GM21528 (cell line): ENCODE data around the gene ABCB9.
"Not testable (repeated sequence)": the region's sequence is repeated elsewhere in the genome, so short reads cannot be mapped to it uniquely, and the experiment has no call there.

Experiments
- ATAC-seq: cut with Tn5 transposase; IDR thresholded peaks from one replicate; pipeline ENCODE4 v1.9.1; 2021; ENCODE audit warnings: mild to moderate bottlenecking, moderate library complexity; ENCODE audit not compliant: unreplicated experiment, low FRiP score

The ABCB9 gene

GRCh38 chr12:122944605-122945592, 21.4 kb downstream of the ABCB9 start:
- no peak for ATAC-seq

GRCh38 chr12:122943196-122943595, 23.1 kb downstream of the ABCB9 start:
- ATAC-seq = no peak

DNA sequence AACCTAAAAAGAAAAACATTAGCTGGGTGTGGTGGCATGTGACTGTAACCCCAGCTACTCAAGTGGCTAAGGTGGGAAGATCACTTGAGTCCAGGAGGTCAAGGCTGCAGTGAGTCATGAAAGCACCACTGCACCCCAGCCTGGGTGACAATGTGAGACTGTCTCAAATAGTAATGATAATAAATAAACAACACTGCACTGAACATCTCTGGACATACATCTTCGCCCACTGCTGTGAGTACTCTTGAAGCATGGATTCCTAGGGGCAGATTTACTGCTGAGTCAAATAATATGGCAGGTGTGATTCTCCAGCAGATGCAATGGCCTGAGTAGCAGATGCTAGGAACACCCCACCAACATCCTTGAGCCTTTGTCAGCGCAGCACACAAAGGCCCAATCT, 23.6 kb downstream of the ABCB9 start:
- ATAC-seq = no peak

DNA sequence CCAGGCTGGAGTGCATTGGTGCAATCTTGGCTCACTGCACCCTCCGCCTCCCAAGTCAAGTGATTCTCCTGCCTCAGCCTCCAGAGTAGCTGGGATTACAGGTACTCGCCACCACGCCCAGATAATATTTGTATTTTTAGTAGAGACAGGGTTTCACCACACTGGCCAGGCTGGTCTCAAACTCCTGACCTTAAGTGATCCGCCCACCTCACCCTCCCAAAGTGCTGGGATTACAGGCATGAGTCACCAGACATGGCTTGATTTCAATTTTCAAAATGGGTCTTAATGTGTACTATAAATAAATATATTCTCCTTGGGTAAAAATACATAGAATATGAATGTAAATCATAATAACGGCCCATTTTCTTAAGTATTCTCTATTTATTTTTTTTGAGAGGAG, 24.9 kb downstream of the ABCB9 start:
- not testable (repeated sequence) for ATAC-seq

DNA sequence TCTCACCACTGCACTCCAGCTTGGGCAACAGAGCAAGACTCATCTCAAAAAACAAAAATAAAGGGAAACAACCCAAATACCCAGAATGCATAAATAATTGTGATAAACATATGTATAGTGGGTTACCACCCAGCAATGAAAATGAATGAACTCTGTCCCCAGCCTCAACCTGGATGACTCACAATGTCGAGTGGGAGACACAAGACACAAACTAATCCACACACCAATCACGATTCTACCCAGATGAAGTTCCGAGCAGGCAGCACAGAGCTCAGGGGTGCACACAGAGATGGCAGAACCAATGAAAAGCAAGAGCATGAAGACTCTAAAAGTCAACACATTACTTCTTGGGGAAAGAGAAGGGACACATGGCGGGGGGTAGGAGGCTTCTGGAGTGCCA, 27.1 kb downstream of the ABCB9 start:
- no peak for ATAC-seq

DNA sequence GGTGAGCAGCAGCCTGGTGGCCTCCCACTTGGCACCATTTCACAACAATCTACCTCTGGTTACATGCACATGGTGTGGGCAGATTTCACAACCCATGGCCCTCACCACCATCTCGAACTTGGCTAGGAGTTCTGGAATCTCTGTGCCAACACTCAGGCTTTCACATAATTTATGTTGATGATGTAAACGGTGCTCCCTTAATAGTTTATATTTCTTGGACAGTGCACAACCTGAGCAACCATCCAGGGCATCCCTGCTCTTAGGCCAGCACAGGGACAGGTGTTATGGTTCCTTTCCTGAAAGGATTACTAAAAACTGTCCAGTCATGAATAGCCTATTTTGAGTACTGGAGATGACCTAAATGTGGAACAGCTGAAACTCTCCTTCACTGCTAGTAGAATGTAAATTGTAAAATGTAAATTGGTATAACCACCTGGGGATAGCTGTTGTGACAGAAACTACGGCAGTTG, 28.6 kb downstream of the ABCB9 start:
- no peak for ATAC-seq

DNA sequence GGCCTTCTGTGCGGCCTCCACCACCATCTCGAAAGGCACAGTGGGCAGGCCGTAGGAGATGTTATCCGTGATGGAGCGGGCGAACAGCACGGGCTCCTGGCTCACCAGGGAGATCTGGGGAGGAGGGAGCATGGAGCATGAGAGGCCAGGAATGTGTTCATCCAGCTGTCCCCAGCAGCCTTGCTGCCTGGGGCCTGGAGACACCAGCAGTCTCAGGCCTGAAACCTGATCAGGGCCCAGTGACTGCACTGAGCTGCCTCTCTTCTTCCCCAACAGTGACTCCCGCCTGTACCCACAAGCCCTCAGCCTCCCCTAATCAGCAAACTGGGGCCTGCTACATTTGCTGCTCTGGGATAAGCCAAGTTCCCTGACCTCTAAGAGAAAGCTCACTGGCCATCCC, 30.9 kb downstream of the ABCB9 start:
- no peak for ATAC-seq

- ATAC-seq = no peak
Observed at GRCh38 chr12:122934722-122935121, 31.5 kb downstream of the ABCB9 start.

DNA sequence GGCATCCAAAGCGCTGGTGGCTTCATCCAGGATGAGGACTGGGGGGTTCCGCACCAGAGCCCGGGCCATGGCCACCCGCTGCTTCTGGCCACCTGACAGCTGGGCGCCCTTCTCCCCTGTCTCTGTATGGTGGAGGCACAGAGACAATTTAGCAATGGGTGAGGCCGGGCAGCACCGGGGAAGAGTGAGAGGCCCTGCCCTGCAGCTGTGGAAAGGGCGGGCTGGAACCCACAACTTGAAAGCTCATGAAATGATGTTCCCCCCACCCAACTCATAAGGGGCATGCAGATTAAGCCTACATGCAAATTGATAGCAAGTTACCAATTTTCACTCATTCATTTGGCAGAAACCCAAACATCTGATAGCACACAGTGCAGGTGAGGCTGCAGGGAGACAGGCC, 34.1 kb downstream of the ABCB9 start:
- ATAC-seq = no peak

DNA sequence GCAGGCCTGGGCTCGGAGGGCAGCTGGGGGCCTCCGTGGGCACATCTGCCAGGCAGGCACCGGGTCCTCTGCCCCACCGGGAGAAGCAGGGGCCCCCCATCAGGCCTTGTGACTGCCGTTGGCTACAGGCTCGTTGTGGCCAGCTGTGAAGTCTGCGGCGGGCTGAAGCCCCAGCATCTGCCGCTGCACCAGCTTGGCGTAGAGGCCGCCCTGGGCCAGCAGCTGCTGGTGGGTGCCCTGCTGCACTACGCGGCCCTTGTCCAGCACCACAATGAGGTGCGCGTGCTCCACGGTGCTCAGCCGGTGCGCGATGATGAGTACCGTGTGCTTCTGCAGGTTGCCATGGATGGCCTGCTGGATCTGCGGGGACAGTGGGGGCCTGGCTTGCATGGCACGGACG, 36.5 kb downstream of the ABCB9 start:
- no peak for ATAC-seq

GRCh38 chr12:122929148-122929538, 37.1 kb downstream of the ABCB9 start:
- no peak for ATAC-seq

DNA sequence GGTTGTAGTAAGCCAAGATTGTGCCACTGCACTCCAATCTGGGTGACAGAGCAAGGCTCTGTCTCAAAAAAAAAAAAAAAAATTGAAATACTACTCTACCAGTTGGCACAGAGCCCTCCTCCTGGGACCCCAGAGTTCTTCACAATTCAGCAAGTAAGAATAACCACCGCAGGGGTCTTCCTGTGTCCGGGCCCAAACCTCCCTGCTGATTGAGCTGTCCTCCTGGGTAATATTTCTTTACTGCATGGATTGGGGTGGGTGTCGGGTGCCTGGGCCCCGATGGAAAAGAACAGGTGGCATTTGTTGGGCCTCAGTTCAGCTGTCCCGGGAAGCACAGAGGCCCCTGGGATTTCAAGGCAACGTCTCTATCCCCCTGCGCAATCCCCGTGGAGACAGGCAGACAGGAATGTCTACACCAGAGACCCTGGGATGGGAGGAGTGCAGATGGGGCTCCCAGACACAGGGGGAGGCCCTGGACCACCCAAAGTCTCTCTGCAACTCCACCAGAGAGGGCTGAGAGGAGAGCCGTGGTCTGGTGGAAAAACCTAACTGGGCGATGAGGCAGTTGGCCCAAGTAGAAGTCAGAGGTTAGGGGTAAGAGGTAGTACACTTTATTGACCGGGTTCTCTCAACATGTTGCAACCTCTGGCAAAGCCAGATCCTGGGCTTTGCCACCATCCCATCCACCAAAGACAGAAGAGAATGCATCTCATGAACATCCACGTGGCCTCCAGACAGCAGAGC, 37.7 kb downstream of the ABCB9 start:
- no peak for ATAC-seq

GRCh38 chr12:122927756-122928403, 38.4 kb downstream of the ABCB9 start:
- no peak for ATAC-seq

GRCh38 chr12:122921917-122922316, 44.3 kb downstream of the ABCB9 start:
- ATAC-seq = no peak

- ATAC-seq = no peak
Observed at GRCh38 chr12:122920687-122921086, 45.6 kb downstream of the ABCB9 start.

- ATAC-seq = no peak
Observed at GRCh38 chr12:122918827-122919226, 47.4 kb downstream of the ABCB9 start.

DNA sequence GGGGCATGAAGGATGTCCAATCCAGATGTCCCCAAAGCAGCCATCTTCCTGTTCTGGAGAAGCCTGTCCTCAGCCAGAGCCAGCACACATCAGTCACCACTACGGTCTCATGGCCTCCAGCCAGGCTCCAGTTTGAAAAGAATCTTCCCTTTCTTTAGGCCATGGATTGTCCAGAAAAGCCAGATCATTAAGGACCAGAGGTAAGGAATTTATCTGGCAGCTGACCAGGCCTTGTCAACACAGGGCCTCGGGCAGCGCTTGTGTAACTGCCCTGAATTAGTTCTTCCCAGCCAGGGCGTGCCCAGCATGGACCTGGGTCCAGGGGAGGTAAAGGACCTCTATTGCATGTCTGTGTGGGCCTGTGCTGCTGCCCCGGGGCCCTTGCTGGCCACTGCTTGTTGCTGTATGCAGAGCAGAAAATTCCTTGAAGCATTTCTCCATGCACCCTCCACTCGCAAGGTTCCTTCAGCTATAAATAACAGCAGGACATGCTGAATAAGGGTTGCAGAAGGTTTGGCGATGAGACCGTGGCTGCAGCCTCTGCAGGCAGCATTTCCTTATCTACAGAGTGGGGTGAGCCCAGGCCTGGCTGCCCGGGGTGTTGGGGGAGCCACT, 48.6 kb downstream of the ABCB9 start:
- ATAC-seq = no peak

DNA sequence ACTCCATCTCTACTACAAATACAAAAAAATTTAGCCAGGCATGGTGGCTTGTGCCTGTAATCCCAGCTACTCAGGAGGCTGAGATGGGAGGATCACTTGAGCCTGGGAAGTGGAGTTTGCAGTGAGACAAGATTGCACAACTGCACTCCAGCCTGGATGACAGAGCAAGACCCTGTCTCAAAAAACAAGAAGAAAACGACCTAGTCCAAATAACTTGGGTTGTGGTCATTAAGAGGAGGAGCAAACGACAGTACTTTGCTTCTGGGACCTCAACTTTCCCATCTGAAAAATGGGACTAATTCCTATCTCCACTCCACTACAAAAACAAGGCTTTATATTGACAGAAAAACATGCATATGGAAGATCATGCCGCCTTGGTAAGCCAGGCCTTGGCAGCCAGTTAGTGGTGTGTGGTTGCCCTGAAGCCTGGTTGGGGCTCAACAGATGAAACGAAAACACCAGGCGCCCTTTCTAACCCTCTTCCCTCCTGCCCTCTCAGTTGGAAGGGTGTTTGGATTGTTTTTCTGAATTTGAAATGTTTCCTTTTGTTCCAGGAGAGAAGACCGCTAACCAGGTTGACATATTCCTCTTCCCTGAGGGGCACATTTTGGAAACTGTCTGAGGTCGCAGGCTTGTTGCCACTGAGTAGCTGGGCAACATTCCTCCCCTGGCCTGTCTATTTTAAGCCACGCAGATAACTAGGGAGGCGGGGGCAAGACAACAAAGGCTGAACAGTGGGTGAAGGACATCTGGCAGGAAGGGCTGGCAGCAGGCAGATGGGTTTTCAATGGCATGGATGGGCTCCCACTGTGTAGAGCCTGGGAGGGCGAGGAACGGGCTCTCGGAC, 56.6 kb downstream of the ABCB9 start:
- ATAC-seq = no peak

DNA sequence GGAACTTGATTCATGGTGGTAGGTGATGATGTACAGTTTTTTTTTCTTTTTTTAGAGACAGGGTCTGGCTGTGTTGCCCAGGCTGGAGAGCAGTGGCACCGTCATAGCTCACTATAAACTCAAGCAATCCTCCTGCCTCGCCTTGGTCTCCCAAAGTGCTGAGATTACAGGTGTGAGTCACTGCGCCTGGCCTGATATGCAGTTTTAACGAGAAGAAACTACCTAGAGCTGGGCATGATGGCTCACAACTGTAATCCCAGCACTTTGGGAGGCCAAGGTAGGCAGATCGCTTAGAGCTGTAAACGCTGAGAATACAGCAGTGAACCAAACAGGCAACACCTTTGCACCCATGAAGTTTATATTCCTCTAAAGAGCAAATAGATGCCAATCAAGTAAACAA, 57.3 kb downstream of the ABCB9 start:
- ATAC-seq = no peak

DNA sequence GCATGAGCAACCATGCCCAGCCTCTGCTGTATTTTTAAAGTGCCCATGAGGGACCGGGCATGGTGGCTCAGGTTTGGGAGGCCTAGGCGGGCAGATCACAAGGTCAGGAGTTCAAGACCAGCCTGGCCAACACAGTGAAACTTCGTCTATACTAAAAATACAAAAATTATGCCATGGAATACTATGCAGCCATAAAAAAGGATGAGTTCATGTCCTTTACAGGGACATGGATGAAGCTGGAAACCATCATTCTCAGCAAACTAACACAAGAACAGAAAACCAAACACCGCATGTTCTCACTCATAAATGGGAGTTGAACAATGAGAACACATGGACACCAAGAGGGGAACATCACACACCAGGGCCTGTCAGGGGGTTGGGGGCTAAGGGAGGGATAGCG, 61.0 kb downstream of the ABCB9 start:
- not testable (repeated sequence) for ATAC-seq
